GM23338 (cell line): ENCODE data around the gene GPD2. TPM values are rescaled to one million over a fixed set of nuclear protein-coding genes. Genes with fewer than 3 reads are reported as not detected.

Source experiments
- ATAC-seq: fragments of 200-7000 bp; cut with Tn5 transposase; 3 replicates; pipeline ENCODE4 v1.9.1; 2020
- DNase-seq: peaks from one replicate; pipeline ENCODE4 v3.0.0-alpha.2; 2015; ENCODE audit warnings: low spot score
- H2AFZ ChIP-seq: fragments of 200-600 bp; sonication (generic); 2 replicates; pipeline ENCODE4 v1.8.0; 2016; ENCODE audit warnings: antibody characterized with exemption, mild to moderate bottlenecking, moderate library complexity
- H3F3A ChIP-seq: fragments of 200-600 bp; sonication (generic); replicated peaks from 2 replicates; pipeline ENCODE4 v1.8.0; 2017; ENCODE audit warnings: antibody characterized with exemption, mixed run types, low read depth
- H3K27ac ChIP-seq: fragments of 200-600 bp; sonication (generic); 2 replicates; pipeline ENCODE4 v1.6.1; 2016; ENCODE audit warnings: low read depth
- H3K27me3 ChIP-seq: fragments of 200-600 bp; sonication (generic); 2 replicates; pipeline ENCODE4 v1.8.0; 2016; ENCODE audit warnings: mild to moderate bottlenecking, mixed run types, moderate library complexity; ENCODE audit not compliant: insufficient read depth
- H3K36me3 ChIP-seq: fragments of 200-600 bp; sonication (generic); 2 replicates; pipeline ENCODE4 v1.8.0; 2016; ENCODE audit warnings: mild to moderate bottlenecking; ENCODE audit not compliant: insufficient read depth
- H3K4me1 ChIP-seq: fragments of 200-600 bp; sonication (generic); 2 replicates; pipeline ENCODE4 v1.8.0; 2016; ENCODE audit warnings: mild to moderate bottlenecking, moderate library complexity; ENCODE audit not compliant: insufficient read depth
- H3K4me2 ChIP-seq: fragments of 200-600 bp; sonication (generic); 2 replicates; pipeline ENCODE4 v1.7.1; 2017; ENCODE audit warnings: mixed run types
- H3K4me3 ChIP-seq: fragments of 200-600 bp; sonication (generic); 2 replicates; pipeline ENCODE4 v1.6.1; 2016; ENCODE audit warnings: mixed run types
- H3K79me2 ChIP-seq: fragments of 200-600 bp; sonication (generic); replicated peaks from 2 replicates; pipeline ENCODE4 v1.8.0; 2017; ENCODE audit warnings: mild to moderate bottlenecking; ENCODE audit not compliant: insufficient read depth
- H3K9me2 ChIP-seq: fragments of 200-600 bp; sonication (generic); 2 replicates; pipeline ENCODE4 v1.8.0; 2017; ENCODE audit not compliant: insufficient read depth
- H4K20me1 ChIP-seq: fragments of 200-600 bp; sonication (generic); replicated peaks from 2 replicates; pipeline ENCODE4 v1.8.0; 2017; ENCODE audit warnings: mild to moderate bottlenecking; ENCODE audit not compliant: insufficient read depth
- H3K27ac Mint-ChIP-seq: 2 replicates; pipeline ENCODE4 v1.8.0; 2020; ENCODE audit warnings: inconsistent platforms, mild to moderate bottlenecking, moderate library complexity, mixed read lengths
- H3K27me3 Mint-ChIP-seq: 3 replicates; pipeline ENCODE4 v1.8.0; 2022; ENCODE audit warnings: low read depth, mild to moderate bottlenecking, moderate library complexity, mixed read lengths, inconsistent platforms; ENCODE audit not compliant: insufficient read depth, poor library complexity
- H3K36me3 Mint-ChIP-seq: 3 replicates; pipeline ENCODE4 v1.8.0; 2021; ENCODE audit warnings: low read depth, mild to moderate bottlenecking, inconsistent platforms, moderate library complexity, mixed read lengths
- H3K4me1 Mint-ChIP-seq: 3 replicates; pipeline ENCODE4 v1.8.0; 2020; ENCODE audit warnings: mild to moderate bottlenecking, inconsistent platforms, mixed read lengths
- H3K4me3 Mint-ChIP-seq: 3 replicates; pipeline ENCODE4 v1.8.0; 2021; ENCODE audit warnings: moderate library complexity, mild to moderate bottlenecking, inconsistent platforms, mixed read lengths
- H3K9me3 Mint-ChIP-seq: 3 replicates; pipeline ENCODE4 v1.8.0; 2020; ENCODE audit warnings: moderate library complexity, mild to moderate bottlenecking, inconsistent platforms, mixed read lengths
- CREB1 ChIP-seq: fragments of 250-450 bp; sonication (Bioruptor Pico); IDR thresholded peaks from 2 replicates; pipeline ENCODE4 v1.5.0; 2020; ENCODE audit warnings: low read depth, mild to moderate bottlenecking, moderate library complexity
- EZH2 ChIP-seq: fragments of 200-600 bp; sonication (generic); IDR thresholded peaks from one replicate; pipeline ENCODE4 v1.8.0; 2017; ENCODE audit warnings: antibody characterized with exemption, mild to moderate bottlenecking, low read depth; ENCODE audit not compliant: unreplicated experiment
- EZH2phosphoT487 ChIP-seq: fragments of 200-600 bp; sonication (generic); IDR thresholded peaks from one replicate; pipeline ENCODE4 v1.8.1; 2018; ENCODE audit warnings: antibody characterized with exemption; ENCODE audit not compliant: unreplicated experiment
- JUNB ChIP-seq: IDR thresholded peaks from one replicate; pipeline ENCODE4 v1.6.1; 2016; ENCODE audit warnings: antibody characterized with exemption; ENCODE audit not compliant: unreplicated experiment
- NANOG ChIP-seq: IDR thresholded peaks from 2 replicates; pipeline ENCODE4 v1.6.1; 2016; ENCODE audit warnings: antibody characterized with exemption, borderline replicate concordance
- POLR2AphosphoS5 ChIP-seq: IDR thresholded peaks from 2 replicates; pipeline ENCODE4 v1.6.1; 2016; ENCODE audit warnings: antibody characterized with exemption, low read depth
- STAT1 ChIP-seq: IDR thresholded peaks from one replicate; pipeline ENCODE4 v1.6.1; 2016; ENCODE audit warnings: antibody characterized with exemption; ENCODE audit not compliant: unreplicated experiment
- ZNF114 ChIP-seq: fragments of 250-450 bp; sonication (Bioruptor Pico); IDR thresholded peaks from 2 replicates; pipeline ENCODE4 v1.5.0; 2020; ENCODE audit warnings: mild to moderate bottlenecking, moderate library complexity
- ZNF331 ChIP-seq: fragments of 250-450 bp; sonication (Bioruptor Pico); IDR thresholded peaks from 2 replicates; pipeline ENCODE4 v1.5.0; 2020; ENCODE audit warnings: low read depth, mild to moderate bottlenecking, moderate library complexity
- polyA plus RNA-seq: library from polyadenylated mRNA; unstranded; fragments of >200 nt; fragmentation: Nextera tagmentation; extraction: Ambion mirVana; gene quantifications from 2 replicates; pipeline ENCODE4 v1.2.1, GENCODE V29; 2016
- total RNA-seq: library from RNA; depleted of rRNA; stranded (reverse); fragments of >200 nt; shearing (Covaris generic); gene quantifications from 2 replicates; pipeline ENCODE4 v1.2.3, GENCODE V29; 2014
- TF ChIP-seq, protein P1 (sequence below): fragments of 250-450 bp; sonication (Bioruptor Pico); IDR thresholded peaks from 2 replicates; pipeline ENCODE4 v1.5.0; 2020; ENCODE audit warnings: mild to moderate bottlenecking, moderate library complexity
- TF ChIP-seq, protein P2 (sequence below), 2 experiments: fragments of 200-600 bp in 1 of 2; sonication (generic) in 1 of 2; conservative IDR thresholded peaks; 2 replicates each; pipeline versions ENCODE4 v1.5.1 to v1.6.1; 2016 to 2017; ENCODE audit warnings: antibody characterized with exemption in 2 of 2, low read depth in 2 of 2, mild to moderate bottlenecking in 2 of 2, moderate library complexity in 1 of 2
- TF ChIP-seq, protein P3 (sequence below): IDR thresholded peaks from one replicate; pipeline ENCODE4 v1.6.1; 2018; ENCODE audit warnings: antibody characterized with exemption; ENCODE audit not compliant: unreplicated experiment
- TF ChIP-seq, protein P4 (sequence below): IDR thresholded peaks from 2 replicates; pipeline ENCODE4 v1.6.1; 2016; ENCODE audit warnings: antibody characterized with exemption

Gene GPD2
- total and polyA plus RNA-seq, 2 experiments from 2014 or later: 9.4 to 67.4 TPM

DNA sequence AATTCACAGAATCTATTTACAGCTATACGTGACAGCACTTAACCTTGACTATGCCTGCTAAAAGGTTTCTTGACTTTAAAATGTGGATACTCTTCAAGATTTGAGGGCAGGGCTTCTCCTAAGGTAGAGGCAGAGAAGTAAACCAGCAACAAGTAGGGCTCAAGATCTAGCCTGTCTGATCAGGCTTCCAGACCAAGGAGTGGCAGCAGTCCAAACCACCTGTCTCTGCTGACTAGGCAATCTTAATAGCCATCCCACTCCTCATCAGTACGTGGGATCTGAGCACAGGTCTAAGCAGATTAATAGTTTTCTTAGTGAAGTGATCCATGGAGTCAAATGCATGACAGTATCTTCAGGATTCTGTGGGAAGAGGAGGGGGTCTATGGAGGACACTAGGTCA lies 100.4 kb downstream of the GPD2 start (continued):
- TF ChIP-seq, protein P1, sequence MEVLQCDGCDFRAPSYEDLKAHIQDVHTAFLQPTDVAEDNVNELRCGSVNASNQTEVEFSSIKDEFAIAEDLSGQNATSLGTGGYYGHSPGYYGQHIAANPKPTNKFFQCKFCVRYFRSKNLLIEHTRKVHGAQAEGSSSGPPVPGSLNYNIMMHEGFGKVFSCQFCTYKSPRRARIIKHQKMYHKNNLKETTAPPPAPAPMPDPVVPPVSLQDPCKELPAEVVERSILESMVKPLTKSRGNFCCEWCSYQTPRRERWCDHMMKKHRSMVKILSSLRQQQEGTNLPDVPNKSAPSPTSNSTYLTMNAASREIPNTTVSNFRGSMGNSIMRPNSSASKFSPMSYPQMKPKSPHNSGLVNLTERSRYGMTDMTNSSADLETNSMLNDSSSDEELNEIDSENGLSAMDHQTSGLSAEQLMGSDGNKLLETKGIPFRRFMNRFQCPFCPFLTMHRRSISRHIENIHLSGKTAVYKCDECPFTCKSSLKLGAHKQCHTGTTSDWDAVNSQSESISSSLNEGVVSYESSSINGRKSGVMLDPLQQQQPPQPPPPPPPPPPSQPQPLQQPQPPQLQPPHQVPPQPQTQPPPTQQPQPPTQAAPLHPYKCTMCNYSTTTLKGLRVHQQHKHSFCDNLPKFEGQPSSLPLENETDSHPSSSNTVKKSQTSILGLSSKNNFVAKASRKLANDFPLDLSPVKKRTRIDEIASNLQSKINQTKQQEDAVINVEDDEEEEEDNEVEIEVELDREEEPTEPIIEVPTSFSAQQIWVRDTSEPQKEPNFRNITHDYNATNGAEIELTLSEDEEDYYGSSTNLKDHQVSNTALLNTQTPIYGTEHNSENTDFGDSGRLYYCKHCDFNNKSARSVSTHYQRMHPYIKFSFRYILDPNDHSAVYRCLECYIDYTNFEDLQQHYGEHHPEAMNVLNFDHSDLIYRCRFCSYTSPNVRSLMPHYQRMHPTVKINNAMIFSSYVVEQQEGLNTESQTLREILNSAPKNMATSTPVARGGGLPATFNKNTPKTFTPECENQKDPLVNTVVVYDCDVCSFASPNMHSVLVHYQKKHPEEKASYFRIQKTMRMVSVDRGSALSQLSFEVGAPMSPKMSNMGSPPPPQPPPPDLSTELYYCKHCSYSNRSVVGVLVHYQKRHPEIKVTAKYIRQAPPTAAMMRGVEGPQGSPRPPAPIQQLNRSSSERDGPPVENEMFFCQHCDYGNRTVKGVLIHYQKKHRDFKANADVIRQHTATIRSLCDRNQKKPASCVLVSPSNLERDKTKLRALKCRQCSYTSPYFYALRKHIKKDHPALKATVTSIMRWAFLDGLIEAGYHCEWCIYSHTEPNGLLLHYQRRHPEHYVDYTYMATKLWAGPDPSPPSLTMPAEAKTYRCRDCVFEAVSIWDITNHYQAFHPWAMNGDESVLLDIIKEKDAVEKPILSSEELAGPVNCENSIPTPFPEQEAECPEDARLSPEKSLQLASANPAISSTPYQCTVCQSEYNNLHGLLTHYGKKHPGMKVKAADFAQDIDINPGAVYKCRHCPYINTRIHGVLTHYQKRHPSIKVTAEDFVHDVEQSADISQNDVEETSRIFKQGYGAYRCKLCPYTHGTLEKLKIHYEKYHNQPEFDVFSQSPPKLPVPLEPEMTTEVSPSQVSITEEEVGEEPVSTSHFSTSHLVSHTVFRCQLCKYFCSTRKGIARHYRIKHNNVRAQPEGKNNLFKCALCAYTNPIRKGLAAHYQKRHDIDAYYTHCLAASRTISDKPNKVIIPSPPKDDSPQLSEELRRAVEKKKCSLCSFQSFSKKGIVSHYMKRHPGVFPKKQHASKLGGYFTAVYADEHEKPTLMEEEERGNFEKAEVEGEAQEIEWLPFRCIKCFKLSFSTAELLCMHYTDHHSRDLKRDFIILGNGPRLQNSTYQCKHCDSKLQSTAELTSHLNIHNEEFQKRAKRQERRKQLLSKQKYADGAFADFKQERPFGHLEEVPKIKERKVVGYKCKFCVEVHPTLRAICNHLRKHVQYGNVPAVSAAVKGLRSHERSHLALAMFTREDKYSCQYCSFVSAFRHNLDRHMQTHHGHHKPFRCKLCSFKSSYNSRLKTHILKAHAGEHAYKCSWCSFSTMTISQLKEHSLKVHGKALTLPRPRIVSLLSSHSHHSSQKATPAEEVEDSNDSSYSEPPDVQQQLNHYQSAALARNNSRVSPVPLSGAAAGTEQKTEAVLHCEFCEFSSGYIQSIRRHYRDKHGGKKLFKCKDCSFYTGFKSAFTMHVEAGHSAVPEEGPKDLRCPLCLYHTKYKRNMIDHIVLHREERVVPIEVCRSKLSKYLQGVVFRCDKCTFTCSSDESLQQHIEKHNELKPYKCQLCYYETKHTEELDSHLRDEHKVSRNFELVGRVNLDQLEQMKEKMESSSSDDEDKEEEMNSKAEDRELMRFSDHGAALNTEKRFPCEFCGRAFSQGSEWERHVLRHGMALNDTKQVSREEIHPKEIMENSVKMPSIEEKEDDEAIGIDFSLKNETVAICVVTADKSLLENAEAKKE (CRISPR knock-in tag): no peak
- TF ChIP-seq JUNB (no peak), EZH2phosphoT487 (no peak), ZNF331 (no peak), CREB1 (CRISPR knock-in tag) (no peak)
- TF ChIP-seq, protein P2, sequence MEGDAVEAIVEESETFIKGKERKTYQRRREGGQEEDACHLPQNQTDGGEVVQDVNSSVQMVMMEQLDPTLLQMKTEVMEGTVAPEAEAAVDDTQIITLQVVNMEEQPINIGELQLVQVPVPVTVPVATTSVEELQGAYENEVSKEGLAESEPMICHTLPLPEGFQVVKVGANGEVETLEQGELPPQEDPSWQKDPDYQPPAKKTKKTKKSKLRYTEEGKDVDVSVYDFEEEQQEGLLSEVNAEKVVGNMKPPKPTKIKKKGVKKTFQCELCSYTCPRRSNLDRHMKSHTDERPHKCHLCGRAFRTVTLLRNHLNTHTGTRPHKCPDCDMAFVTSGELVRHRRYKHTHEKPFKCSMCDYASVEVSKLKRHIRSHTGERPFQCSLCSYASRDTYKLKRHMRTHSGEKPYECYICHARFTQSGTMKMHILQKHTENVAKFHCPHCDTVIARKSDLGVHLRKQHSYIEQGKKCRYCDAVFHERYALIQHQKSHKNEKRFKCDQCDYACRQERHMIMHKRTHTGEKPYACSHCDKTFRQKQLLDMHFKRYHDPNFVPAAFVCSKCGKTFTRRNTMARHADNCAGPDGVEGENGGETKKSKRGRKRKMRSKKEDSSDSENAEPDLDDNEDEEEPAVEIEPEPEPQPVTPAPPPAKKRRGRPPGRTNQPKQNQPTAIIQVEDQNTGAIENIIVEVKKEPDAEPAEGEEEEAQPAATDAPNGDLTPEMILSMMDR (conservative IDR thresholded peaks at IDR 0.05; ENCODE audit: low read depth in 2 of 2): no peak

DNA sequence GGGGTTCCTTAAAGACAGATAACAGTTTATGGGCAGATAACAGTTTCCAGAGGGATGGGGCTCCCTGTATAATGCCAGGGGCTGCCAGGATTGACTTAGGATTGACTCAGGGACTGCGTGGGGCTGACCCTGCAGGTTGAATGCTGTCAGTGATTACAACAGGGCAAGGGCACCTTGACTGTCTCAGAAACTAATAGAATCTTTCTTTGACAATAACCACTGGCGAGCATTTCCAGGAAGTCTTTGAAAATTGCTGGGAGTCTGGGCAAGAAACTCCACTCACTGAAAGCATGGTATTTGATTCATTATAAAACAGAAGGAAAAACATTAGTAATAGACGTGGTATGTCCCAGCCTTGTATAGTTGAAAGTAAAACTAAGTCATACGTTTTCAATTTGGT lies 101.0 kb downstream of the GPD2 start:
- no peak overlapping the region for H2AFZ ChIP-seq
- H3K4me1 ChIP-seq: no peaks in the 10 kb centered on the region
- no peaks in the 10 kb centered on the region for H4K20me1 ChIP-seq
- no peaks in the 10 kb centered on the region for H3K79me2 ChIP-seq
- Mint-ChIP-seq H3K4me1 (peaks cover 16% of the 10 kb centered on the region), H3K9me3 (peaks cover 8% of the 10 kb centered on the region; the same call in 2 of the 3 replicates), H3K4me3 (no peak overlapping the region), H3K27ac (no peak overlapping the region), H3K27me3 (no peaks in the 10 kb centered on the region), H3K36me3 (peaks cover 14% of the 10 kb centered on the region)
- no peaks in the 10 kb centered on the region for H3K27me3 ChIP-seq
- no peaks in the 10 kb centered on the region for H3F3A ChIP-seq
- DNase-seq (no peak), ATAC-seq (peak; percentile 58)
- no peak overlapping the region for H3K4me2 ChIP-seq
- H3K27ac ChIP-seq: no peak overlapping the region; the same call in 1 of the 2 replicates
- H3K4me3 ChIP-seq: no peak overlapping the region
- no peaks in the 10 kb centered on the region for H3K9me2 ChIP-seq
- H3K36me3 ChIP-seq: no peaks in the 10 kb centered on the region
- no peak for TF ChIP-seq CREB1 (CRISPR knock-in tag)
- TF ChIP-seq JUNB: no peak
- TF ChIP-seq NANOG: no peak
- TF ChIP-seq, protein P3, sequence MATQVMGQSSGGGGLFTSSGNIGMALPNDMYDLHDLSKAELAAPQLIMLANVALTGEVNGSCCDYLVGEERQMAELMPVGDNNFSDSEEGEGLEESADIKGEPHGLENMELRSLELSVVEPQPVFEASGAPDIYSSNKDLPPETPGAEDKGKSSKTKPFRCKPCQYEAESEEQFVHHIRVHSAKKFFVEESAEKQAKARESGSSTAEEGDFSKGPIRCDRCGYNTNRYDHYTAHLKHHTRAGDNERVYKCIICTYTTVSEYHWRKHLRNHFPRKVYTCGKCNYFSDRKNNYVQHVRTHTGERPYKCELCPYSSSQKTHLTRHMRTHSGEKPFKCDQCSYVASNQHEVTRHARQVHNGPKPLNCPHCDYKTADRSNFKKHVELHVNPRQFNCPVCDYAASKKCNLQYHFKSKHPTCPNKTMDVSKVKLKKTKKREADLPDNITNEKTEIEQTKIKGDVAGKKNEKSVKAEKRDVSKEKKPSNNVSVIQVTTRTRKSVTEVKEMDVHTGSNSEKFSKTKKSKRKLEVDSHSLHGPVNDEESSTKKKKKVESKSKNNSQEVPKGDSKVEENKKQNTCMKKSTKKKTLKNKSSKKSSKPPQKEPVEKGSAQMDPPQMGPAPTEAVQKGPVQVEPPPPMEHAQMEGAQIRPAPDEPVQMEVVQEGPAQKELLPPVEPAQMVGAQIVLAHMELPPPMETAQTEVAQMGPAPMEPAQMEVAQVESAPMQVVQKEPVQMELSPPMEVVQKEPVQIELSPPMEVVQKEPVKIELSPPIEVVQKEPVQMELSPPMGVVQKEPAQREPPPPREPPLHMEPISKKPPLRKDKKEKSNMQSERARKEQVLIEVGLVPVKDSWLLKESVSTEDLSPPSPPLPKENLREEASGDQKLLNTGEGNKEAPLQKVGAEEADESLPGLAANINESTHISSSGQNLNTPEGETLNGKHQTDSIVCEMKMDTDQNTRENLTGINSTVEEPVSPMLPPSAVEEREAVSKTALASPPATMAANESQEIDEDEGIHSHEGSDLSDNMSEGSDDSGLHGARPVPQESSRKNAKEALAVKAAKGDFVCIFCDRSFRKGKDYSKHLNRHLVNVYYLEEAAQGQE: no peak
- TF ChIP-seq EZH2phosphoT487: no peak
- TF ChIP-seq ZNF331: no peak
- no peak for TF ChIP-seq POLR2AphosphoS5
- TF ChIP-seq EZH2: no peak
- no peak for TF ChIP-seq ZNF114
- TF ChIP-seq STAT1: no peak
- TF ChIP-seq, protein P4, sequence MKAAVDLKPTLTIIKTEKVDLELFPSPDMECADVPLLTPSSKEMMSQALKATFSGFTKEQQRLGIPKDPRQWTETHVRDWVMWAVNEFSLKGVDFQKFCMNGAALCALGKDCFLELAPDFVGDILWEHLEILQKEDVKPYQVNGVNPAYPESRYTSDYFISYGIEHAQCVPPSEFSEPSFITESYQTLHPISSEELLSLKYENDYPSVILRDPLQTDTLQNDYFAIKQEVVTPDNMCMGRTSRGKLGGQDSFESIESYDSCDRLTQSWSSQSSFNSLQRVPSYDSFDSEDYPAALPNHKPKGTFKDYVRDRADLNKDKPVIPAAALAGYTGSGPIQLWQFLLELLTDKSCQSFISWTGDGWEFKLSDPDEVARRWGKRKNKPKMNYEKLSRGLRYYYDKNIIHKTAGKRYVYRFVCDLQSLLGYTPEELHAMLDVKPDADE: no peak
